Neural progenitor cell (in vitro differentiated cells): ENCODE measurements around the gene ADORA2A.

Experiments
- CTCF ChIP-seq: fragments of 200-600 bp; sonication (generic); IDR thresholded peaks from 2 replicates; pipeline ENCODE4 v1.5.1; 2017; ENCODE audit warnings: antibody characterized with exemption, mild to moderate bottlenecking
- EZH2 ChIP-seq: fragments of 200-600 bp; sonication (generic); IDR thresholded peaks from 2 replicates; pipeline ENCODE4 v1.6.1; 2017; ENCODE audit warnings: antibody characterized with exemption, mild to moderate bottlenecking, moderate library complexity
- EZH2phosphoT487 ChIP-seq: fragments of 200-600 bp; sonication (generic); IDR thresholded peaks from 2 replicates; pipeline ENCODE4 v1.6.1; 2017; ENCODE audit warnings: antibody characterized with exemption

GRCh38 chr22:24407884-24408283, 19.5 kb upstream of the ADORA2A start:
- TF ChIP-seq CTCF = no peak
- TF ChIP-seq EZH2phosphoT487 = no peak
- TF ChIP-seq EZH2 = no peak
